Heart right ventricle (tissue), 16 donors: Measurements from ENCODE around the gene GABRR1. TPM values are rescaled to one million over a fixed set of nuclear protein-coding genes. Genes with fewer than 3 reads are reported as not detected.
A peak's percentile ranks its signal among the peaks of the same experiment; 100 is the strongest.

Source experiments
- ATAC-seq, 8 donors: fragments of 200-7000 bp; cut with Tn5 transposase; one replicate each; pipeline ENCODE4 v1.9.1; 2020; ENCODE audit warnings: mild to moderate bottlenecking in 8 of 8, moderate library complexity in 8 of 8, moderate number of reproducible peaks in 1 of 8
- DNase-seq, 2 donors: peaks; one replicate each; pipeline ENCODE4 v3.0.0-alpha.2; 2020
- H3K27ac ChIP-seq, 10 donors: fragments of 200-600 bp; sonication (generic) in 2 of 10; one replicate each; pipeline versions ENCODE4 v1.5.0 to v1.8.0; 2020 to 2022; ENCODE audit warnings: mild to moderate bottlenecking in 3 of 10
- H3K27me3 ChIP-seq, 7 donors: fragments of 200-600 bp; one replicate each; pipeline ENCODE4 v1.8.0; 2021 to 2022; ENCODE audit warnings: mild to moderate bottlenecking in 2 of 7
- H3K36me3 ChIP-seq, 9 donors: fragments of 200-600 bp; sonication (generic) in 1 of 9; one replicate each; pipeline versions ENCODE4 v1.5.0 to v1.8.0; 2020 to 2022; ENCODE audit warnings: mild to moderate bottlenecking in 2 of 9
- H3K4me1 ChIP-seq, 9 donors: fragments of 200-600 bp; sonication (generic) in 1 of 9; one replicate each; pipeline versions ENCODE4 v1.5.0 to v1.8.0; 2020 to 2022; ENCODE audit warnings: mild to moderate bottlenecking in 4 of 9
- H3K4me3 ChIP-seq, 10 donors: fragments of 200-600 bp; sonication (generic) in 2 of 10; one replicate each; pipeline versions ENCODE4 v1.5.0 to v1.8.0; 2020 to 2022; ENCODE audit warnings: mild to moderate bottlenecking in 7 of 10, moderate library complexity in 2 of 10
- H3K9me3 ChIP-seq, 11 donors: fragments of 200-600 bp in 10 of 11; sonication (generic) in 2 of 11; one replicate each; pipeline versions ENCODE4 v1.5.0 to v1.8.0; 2013 to 2022; ENCODE audit warnings: mild to moderate bottlenecking in 2 of 11, control low read depth in 1 of 11, moderate library complexity in 1 of 11
- WGBS, 2 donors: extraction: QIAGEN DNeasy Blood & Tissue Kit; methylation state at CpG; one replicate each; pipeline ENCODE4 v1.1.7; 2013; ENCODE audit warnings: inconsistent platforms in 1 of 2; 5-methylcytosine and 5-hydroxymethylcytosine counted together
- intact Hi-C, 10 donors: fragments of 100-400 bp; cut with DNase I; formaldehyde crosslinking; loops; one replicate each; pipeline versions ENCODE4 v1.11.1 to v1.14.2; 2022
- polyA plus RNA-seq, 2 donors: library from polyadenylated mRNA; stranded (reverse); fragments of 200-250 nt; gene quantifications; one replicate each; pipeline ENCODE4 v1.2.3, GENCODE V29; 2013
- total RNA-seq, 10 donors: library from RNA; stranded (reverse); fragmentation: NEBNext Ultra II Directional in 3 of 10; extraction: Animal tissue kit (Norgen Biotek cat#: 25700) in 3 of 10; gene quantifications; one replicate each; pipeline versions ENCODE4 v1.2.1 to v1.2.4, GENCODE V29; 2021 to 2023
- TF ChIP-seq, protein P1 (sequence below), 9 donors: fragments of 200-600 bp; sonication (generic) in 2 of 9; IDR thresholded peaks; one replicate each; pipeline versions ENCODE4 v1.5.0 to v1.8.0; 2021 to 2022; ENCODE audit warnings: antibody characterized with exemption in 9 of 9, mild to moderate bottlenecking in 5 of 9, moderate library complexity in 1 of 9
- donor health status: Arrhythmogenic right ventricular cardiomyopathy.
- donor health status: ischemic (EF 13 %, LVEDD 7.1; RV severe dilation, severe dysfunction).
- donor health status: healthy with polysubstance abuse.
- donor health status: DM: no; HTN: yes; CAD: no.
- donor health status: DM: no; HTN: no; CAD: no.
- donor health status: ischemic (EF 25% LVEDD 6.9; RV normal size, moderate dysfunction).
- donor health status: ischemic (EF 25% LVEDD 5.7; RV mildly dilated, moderate dysfunction).
- donor health status: healthy.
- donor health status: DM: yes; HTN: yes; CAD: no.
- donor health status: Ischemic cardiomyopathy.
- donor health status: ischemic (EF 35%, LVEDD 5.7; RV mildly dilated, moderate dysfunction).
- donor health status: nonischemic (EF 11% LVEDD 7.7; RV severe dilation, severe dysfunction).
- donor health status: DM: yes; HTN: yes; CAD: no.
- donor health status: PGD.
- donor health status: ischemic (EF 29% LVEDD 5.4; RV normal size, mild dysfunction).
- donor health status: nonischemic (EF 23%, LVEDD 6.1; RV moderate dilation, normal function).

GABRR1 gene
- total and polyA plus RNA-seq, 12 donors, result 0.01 TPM; not detected in 11

DNA sequence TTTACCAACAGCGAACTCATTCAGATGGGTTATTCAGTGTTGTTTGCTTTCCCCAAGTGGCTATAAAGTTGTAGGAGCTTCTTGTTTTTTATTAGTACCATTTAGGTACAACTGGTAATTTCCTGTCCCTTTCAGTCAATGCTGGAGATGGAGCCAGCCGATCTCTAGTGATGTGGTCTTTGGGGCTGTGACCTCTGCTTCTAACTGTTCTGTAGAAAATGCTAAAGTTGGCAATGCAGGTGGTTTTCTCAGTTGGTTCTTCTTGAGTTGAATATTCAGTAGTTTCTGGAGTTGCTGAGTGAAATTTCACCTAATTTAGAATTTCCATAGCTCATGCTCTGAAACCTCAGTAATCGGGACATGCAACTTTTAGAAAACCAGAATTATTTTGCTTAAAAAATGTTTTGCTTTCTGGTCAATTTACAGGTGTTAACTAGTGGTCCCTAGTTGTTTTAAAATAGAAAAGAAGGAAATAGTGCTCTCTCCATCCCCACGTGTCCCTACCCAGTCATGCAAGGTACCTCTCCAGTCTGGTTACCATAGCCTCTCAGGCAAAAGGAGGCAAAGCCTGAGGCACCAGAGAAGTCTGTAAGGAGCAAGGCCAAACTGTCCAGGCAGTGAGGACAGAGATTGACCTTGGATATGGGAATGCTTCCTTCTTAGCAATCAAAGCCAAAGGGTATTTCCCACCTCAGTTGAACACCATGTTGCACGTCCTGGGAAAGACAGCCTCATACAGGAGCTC, 27.3 kb upstream of the GABRR1 start:
- TF ChIP-seq, protein P1, sequence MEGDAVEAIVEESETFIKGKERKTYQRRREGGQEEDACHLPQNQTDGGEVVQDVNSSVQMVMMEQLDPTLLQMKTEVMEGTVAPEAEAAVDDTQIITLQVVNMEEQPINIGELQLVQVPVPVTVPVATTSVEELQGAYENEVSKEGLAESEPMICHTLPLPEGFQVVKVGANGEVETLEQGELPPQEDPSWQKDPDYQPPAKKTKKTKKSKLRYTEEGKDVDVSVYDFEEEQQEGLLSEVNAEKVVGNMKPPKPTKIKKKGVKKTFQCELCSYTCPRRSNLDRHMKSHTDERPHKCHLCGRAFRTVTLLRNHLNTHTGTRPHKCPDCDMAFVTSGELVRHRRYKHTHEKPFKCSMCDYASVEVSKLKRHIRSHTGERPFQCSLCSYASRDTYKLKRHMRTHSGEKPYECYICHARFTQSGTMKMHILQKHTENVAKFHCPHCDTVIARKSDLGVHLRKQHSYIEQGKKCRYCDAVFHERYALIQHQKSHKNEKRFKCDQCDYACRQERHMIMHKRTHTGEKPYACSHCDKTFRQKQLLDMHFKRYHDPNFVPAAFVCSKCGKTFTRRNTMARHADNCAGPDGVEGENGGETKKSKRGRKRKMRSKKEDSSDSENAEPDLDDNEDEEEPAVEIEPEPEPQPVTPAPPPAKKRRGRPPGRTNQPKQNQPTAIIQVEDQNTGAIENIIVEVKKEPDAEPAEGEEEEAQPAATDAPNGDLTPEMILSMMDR (IDR thresholded peaks at IDR 0.05), result no peak
- Histone ChIP-seq H3K27me3 (peaks cover 0 to 3% (median 0%) of the 10 kb centered on the region in 7 donors), H3K36me3 (no peaks in the 10 kb centered on the region), H3K4me3 (no peak overlapping the region), H3K4me1 (peaks cover 0 to 3% (median 0%) of the 10 kb centered on the region in 9 donors), H3K27ac (no peak overlapping the region), H3K9me3 (no peaks in the 10 kb centered on the region)
- intact Hi-C loops, result loop anchor here in 8 of 10 donors (2.0 to 10.0 kb wide), 7 partner anchors 120 to 264 kb away; partner anchors contain the start of gene SRSF12 (in 1 of the 8)
- DNase-seq, result no peak
- no peak for ATAC-seq
- 81 to 83% methylated on average over 5 of the region's 5 CpGs for WGBS, 2 donors

DNA sequence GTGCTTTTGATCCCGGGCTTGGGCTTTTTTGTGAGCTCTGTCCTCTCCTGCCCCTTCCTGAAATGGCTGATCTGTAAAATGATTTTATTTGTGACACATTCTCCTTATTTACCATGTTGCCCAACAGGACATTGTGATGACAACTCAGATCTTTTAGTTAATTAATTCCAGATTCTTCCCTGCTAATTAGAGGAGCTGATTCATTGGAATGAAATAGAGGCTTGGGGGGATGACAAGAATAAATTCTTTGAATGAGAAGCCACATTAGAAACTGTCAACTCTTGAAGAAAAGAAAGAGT, 26.1 kb upstream of the GABRR1 start:
- WGBS, 2 donors, result 53 to 59% methylated on average over 1 of the region's 1 CpG

DNA sequence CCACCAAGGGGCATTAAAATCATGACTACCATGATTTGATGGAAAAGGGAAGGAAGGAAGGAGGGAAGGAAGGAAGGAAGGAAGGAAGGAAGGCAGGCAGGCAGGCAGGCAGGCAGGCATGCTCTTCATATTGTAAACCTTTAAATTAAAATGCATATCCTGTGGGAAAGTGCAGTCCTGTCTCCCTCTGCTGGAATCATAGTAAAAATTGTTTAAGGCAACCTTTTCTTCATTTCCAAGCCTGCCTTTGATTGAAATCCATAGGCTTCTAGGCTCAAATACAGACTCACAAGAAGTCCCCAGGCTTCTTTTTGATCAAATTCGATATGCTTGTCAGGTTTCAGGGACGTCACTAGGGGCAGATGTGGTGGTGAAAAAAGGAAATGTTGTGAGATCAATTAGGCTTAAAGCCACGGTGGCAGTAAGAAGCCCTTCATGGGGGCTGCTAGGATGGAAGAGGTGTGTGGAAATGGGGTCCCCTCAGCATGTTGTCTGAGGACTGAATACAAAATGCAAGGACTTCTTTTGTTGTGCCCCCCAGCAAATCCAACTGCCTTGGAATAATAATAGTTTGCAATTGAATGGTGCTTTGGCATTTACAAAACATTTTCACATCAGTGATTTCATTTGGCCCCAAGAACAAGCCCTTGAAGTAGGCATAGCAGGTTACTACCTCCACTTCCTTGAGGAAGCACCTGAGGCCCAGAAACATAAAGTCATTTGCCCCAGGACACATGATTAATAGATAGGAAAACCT, 25.6 kb upstream of the GABRR1 start:
- TF ChIP-seq, protein P1 (IDR thresholded peaks at IDR 0.05), result peak; percentile 30 to 67 (median 51)
- ATAC-seq (peak in 1 of 8 donors; percentile 35), DNase-seq (peak in 1 of 2 donors; percentile 11)
- peaks cover 0 to 8% (median 0%) of the 10 kb centered on the region in 9 donors for H3K4me1 ChIP-seq
- intact Hi-C loops, result loop anchor here (1.0 to 10.0 kb wide), 10 partner anchors 118 to 260 kb away; partner anchors contain the start of gene SRSF12 (in 1 of the 10)
- H3K9me3 ChIP-seq, result no peaks in the 10 kb centered on the region
- WGBS, 2 donors, result 19 to 22% methylated on average over 3 of the region's 3 CpGs
- H3K27me3 ChIP-seq, result peaks cover 0 to 3% (median 0%) of the 10 kb centered on the region in 7 donors
- no peaks in the 10 kb centered on the region for H3K36me3 ChIP-seq
- no peak overlapping the region for H3K4me3 ChIP-seq
- H3K27ac ChIP-seq, result no peak overlapping the region

More for the DNA sequence above, 26.1 kb upstream of the GABRR1 start:
- DNase-seq (no peak), ATAC-seq (no peak)
- peaks cover 0 to 3% (median 0%) of the 10 kb centered on the region in 7 donors for H3K27me3 ChIP-seq
- TF ChIP-seq, protein P1 (IDR thresholded peaks at IDR 0.05), result no peak
- no peaks in the 10 kb centered on the region for H3K36me3 ChIP-seq
- intact Hi-C loops, result loop anchor here (2.0 to 10.0 kb wide), 8 partner anchors 118 to 261 kb away; partner anchors contain the start of gene SRSF12 (in 1 of the 10)
- no peaks in the 10 kb centered on the region for H3K9me3 ChIP-seq
- no peak overlapping the region for H3K27ac ChIP-seq
- peaks cover 0 to 8% (median 0%) of the 10 kb centered on the region in 9 donors for H3K4me1 ChIP-seq
- no peak overlapping the region for H3K4me3 ChIP-seq

DNA sequence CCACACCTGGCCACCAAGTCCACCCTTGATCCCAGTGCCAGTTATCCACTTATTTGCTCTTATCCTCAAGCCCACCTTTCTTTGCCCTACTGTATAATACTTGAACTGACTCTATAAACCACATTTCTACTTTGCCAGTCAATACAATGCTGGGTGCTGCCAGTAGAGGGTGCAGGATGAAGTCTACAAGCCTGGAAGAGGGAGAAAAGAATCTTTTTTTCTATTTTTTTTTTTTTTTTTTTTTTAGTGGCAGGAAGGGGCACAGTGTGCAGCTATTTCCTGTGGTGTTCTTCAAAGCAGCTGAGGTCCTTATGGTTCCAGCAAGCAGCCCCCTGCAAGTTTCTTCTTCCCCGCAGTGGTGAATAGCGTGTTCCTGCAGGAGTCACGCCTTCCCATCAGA, 22.2 kb upstream of the GABRR1 start:
- intact Hi-C loops, result no loop called here
- Histone ChIP-seq H3K27me3 (peaks cover 0 to 8% (median 0%) of the 10 kb centered on the region in 7 donors), H3K36me3 (no peaks in the 10 kb centered on the region), H3K4me1 (peaks cover 0 to 8% (median 0%) of the 10 kb centered on the region in 9 donors), H3K9me3 (peaks cover 0 to 21% (median 6%) of the 10 kb centered on the region in 11 donors), H3K27ac (no peak overlapping the region), H3K4me3 (no peak overlapping the region)
- ATAC-seq (no peak), DNase-seq (no peak)
- TF ChIP-seq, protein P1 (IDR thresholded peaks at IDR 0.05), result peak in 6 of 9 donors; percentile 10 to 43 (median 23)
- 83 to 96% methylated on average over 3 of the region's 3 CpGs for WGBS, 2 donors
